Fibroblast of lung (primary cell): ENCODE data around the gene RBP4. TPM values are rescaled to one million over a fixed set of nuclear protein-coding genes. Genes with fewer than 3 reads are reported as not detected.

ENCODE experiments used
- DNase-seq, 2 donors: peaks; one replicate each; pipeline versions ENCODE4 v3.0.0 to v3.0.0-alpha.2; 2010; ENCODE audit warnings: low read depth in 2 of 2
- H2AFZ ChIP-seq: 2 replicates; pipeline ENCODE4 v1.5.1; 2012; ENCODE audit warnings: low read length, control low read depth, inconsistent platforms
- H3K27ac ChIP-seq: 2 replicates; pipeline ENCODE4 v1.5.1; 2011; ENCODE audit warnings: low read length, control low read depth; ENCODE audit not compliant: insufficient read depth
- H3K27me3 ChIP-seq: 2 replicates; pipeline ENCODE4 v1.5.1; 2011; ENCODE audit warnings: mild to moderate bottlenecking, low read length; ENCODE audit not compliant: control insufficient read depth, insufficient read depth
- H3K36me3 ChIP-seq: 2 replicates; pipeline ENCODE4 v1.5.1; 2011; ENCODE audit warnings: low read length; ENCODE audit not compliant: control insufficient read depth, insufficient read depth
- H3K4me1 ChIP-seq: 2 replicates; pipeline ENCODE4 v1.5.1; 2011; ENCODE audit warnings: low read length; ENCODE audit not compliant: control insufficient read depth, insufficient read depth; ENCODE audit errors: extremely low read depth
- H3K4me2 ChIP-seq: 2 replicates; pipeline ENCODE4 v1.5.1; 2011; ENCODE audit warnings: low read length, control low read depth; ENCODE audit not compliant: insufficient read depth; ENCODE audit errors: extremely low read depth
- H3K4me3 ChIP-seq, 4 experiments: fragments of 200-600 bp in 1 of 4; sonication (generic) in 1 of 4; replicated peaks in 1 of 4; 2 replicates each; pipeline ENCODE4 v1.5.1; 2011 to 2016; ENCODE audit warnings: low read length in 4 of 4, low read depth in 3 of 4, mild to moderate bottlenecking in 3 of 4, control low read depth in 2 of 4, inconsistent platforms in 1 of 4, mixed read lengths in 1 of 4; ENCODE audit not compliant: insufficient read depth in 1 of 4; ENCODE audit errors: control extremely low read depth in 1 of 4
- H3K79me2 ChIP-seq: 2 replicates; pipeline ENCODE4 v1.5.1; 2012; ENCODE audit warnings: mild to moderate bottlenecking, low read length, inconsistent platforms; ENCODE audit not compliant: control insufficient read depth, insufficient read depth
- H3K9ac ChIP-seq: 2 replicates; pipeline ENCODE4 v1.5.1; 2011; ENCODE audit warnings: mild to moderate bottlenecking, low read length, control low read depth; ENCODE audit not compliant: insufficient read depth
- H3K9me3 ChIP-seq: 2 replicates; pipeline ENCODE4 v1.5.1; 2012; ENCODE audit warnings: low read depth, low read length; ENCODE audit not compliant: control insufficient read depth, insufficient read depth
- H4K20me1 ChIP-seq: 2 replicates; pipeline ENCODE4 v1.5.1; 2011; ENCODE audit warnings: low read length; ENCODE audit not compliant: control insufficient read depth, insufficient read depth; ENCODE audit errors: extremely low read depth
- EZH2 ChIP-seq: IDR thresholded peaks from 2 replicates; pipeline ENCODE4 v1.5.1; 2012; ENCODE audit warnings: low read length, control low read depth, mild to moderate bottlenecking; ENCODE audit errors: missing control alignments
- polyA plus RNA-seq, 2 donors: library from polyadenylated mRNA; depleted of rRNA in 1 of 2; stranded (reverse) in 1 of 2; unstranded in 1 of 2; fragments of >200 nt; gene quantifications; 2 replicates each; pipeline ENCODE4 v1.2.1, GENCODE V29; 2011 to 2012; ENCODE audit warnings: missing spikeins in 1 of 2
- total RNA-seq: library from RNA; depleted of rRNA; stranded (reverse); fragments of >200 nt; gene quantifications from 2 replicates; pipeline ENCODE4 v1.2.1, GENCODE V29; 2014
- TF ChIP-seq, protein P1 (sequence below), 2 donors: IDR thresholded peaks in 1 of 2; conservative IDR thresholded peaks in 1 of 2; 1 replicate in 1 of 2; 2 replicates in 1 of 2; pipeline ENCODE4 v1.5.1; 2011 to 2012; ENCODE audit warnings: low read length in 2 of 2, control low read depth in 1 of 2, inconsistent platforms in 1 of 2, low read depth in 1 of 2, mild to moderate bottlenecking in 1 of 2

RBP4 gene
- total and polyA plus RNA-seq, 2 donors (not counting 1 experiment from before 2014, with no cell fraction given) = 0.28 TPM; not detected in 1

DNA sequence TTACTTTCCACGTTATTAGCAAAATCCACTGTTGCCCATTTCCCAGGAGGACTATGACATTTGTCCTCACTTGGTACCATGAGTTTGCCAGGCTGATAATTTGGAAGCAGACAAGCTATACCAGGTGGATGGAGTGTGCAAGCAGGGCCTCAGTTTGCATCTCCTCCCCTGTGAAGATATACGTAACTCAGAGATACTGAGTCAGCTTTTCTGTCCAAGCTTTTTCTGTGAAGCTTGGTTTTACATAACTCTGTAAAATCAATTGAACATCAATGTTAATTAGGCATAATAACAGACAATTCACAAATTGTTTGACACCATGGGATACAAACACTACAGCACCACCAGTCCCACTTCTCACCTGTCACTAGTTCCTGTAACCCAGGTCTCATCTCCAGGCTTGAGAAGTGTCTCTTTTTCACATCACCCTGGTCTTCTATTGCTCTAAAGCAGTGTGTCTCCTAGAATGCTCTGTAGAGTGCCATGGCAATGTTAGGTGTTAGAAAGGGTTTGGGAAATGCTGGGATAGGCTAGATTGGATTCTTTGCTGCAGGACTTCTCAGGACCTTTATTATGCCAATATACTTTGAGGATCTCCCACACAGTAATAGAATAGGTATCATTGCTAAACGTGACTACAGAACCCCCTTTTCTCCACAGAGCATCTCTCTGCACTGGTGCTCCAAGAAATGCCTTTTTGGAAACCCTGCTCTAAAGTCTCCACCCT lies 20.9 kb downstream of the RBP4 start:
- no peak for DNase-seq
- Histone ChIP-seq H3K36me3 (no peaks in the 10 kb centered on the region), H3K4me2 (no peak overlapping the region), H3K27ac (no peak overlapping the region), H3K79me2 (no peaks in the 10 kb centered on the region), H3K9me3 (no peaks in the 10 kb centered on the region), H3K9ac (no peak overlapping the region), H3K27me3 (no peaks in the 10 kb centered on the region), H3K4me3 (no peak overlapping the region), H2AFZ (no peak overlapping the region), H4K20me1 (no peaks in the 10 kb centered on the region), H3K4me1 (no peaks in the 10 kb centered on the region)
- TF ChIP-seq, protein P1, sequence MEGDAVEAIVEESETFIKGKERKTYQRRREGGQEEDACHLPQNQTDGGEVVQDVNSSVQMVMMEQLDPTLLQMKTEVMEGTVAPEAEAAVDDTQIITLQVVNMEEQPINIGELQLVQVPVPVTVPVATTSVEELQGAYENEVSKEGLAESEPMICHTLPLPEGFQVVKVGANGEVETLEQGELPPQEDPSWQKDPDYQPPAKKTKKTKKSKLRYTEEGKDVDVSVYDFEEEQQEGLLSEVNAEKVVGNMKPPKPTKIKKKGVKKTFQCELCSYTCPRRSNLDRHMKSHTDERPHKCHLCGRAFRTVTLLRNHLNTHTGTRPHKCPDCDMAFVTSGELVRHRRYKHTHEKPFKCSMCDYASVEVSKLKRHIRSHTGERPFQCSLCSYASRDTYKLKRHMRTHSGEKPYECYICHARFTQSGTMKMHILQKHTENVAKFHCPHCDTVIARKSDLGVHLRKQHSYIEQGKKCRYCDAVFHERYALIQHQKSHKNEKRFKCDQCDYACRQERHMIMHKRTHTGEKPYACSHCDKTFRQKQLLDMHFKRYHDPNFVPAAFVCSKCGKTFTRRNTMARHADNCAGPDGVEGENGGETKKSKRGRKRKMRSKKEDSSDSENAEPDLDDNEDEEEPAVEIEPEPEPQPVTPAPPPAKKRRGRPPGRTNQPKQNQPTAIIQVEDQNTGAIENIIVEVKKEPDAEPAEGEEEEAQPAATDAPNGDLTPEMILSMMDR (conservative IDR thresholded peaks at IDR 0.05 in 1 of 2, IDR thresholded peaks at IDR 0.05 in 1 of 2; ENCODE audit: low read depth in 1 of 2, low read length in 2 of 2) = no peak
- no peak for TF ChIP-seq EZH2

GRCh38 chr10:93579089-93579488 lies 21.9 kb downstream of the RBP4 start:
- Histone ChIP-seq H3K4me2 (no peak overlapping the region), H4K20me1 (no peaks in the 10 kb centered on the region), H3K9ac (no peak overlapping the region), H3K27me3 (no peaks in the 10 kb centered on the region), H3K9me3 (no peaks in the 10 kb centered on the region), H3K4me1 (no peaks in the 10 kb centered on the region), H3K79me2 (no peaks in the 10 kb centered on the region), H3K36me3 (no peaks in the 10 kb centered on the region), H3K27ac (no peak overlapping the region), H3K4me3 (no peak overlapping the region), H2AFZ (no peak overlapping the region)
- TF ChIP-seq, protein P1 (conservative IDR thresholded peaks at IDR 0.05 in 1 of 2, IDR thresholded peaks at IDR 0.05 in 1 of 2; ENCODE audit: low read depth in 1 of 2, low read length in 2 of 2) = no peak
- TF ChIP-seq EZH2 = no peak
- peak in 1 of 2 donors; percentile 43 for DNase-seq

- H3K9me3 ChIP-seq = no peaks in the 10 kb centered on the region
- no peaks in the 10 kb centered on the region for H3K79me2 ChIP-seq
- H3K4me2 ChIP-seq = no peak overlapping the region
- H3K27ac ChIP-seq = no peak overlapping the region
- no peak overlapping the region for H3K9ac ChIP-seq
- H3K36me3 ChIP-seq = no peaks in the 10 kb centered on the region
- H4K20me1 ChIP-seq = no peaks in the 10 kb centered on the region
- TF ChIP-seq, protein P1 (conservative IDR thresholded peaks at IDR 0.05 in 1 of 2, IDR thresholded peaks at IDR 0.05 in 1 of 2; ENCODE audit: low read depth in 1 of 2, low read length in 2 of 2) = no peak
- no peak for TF ChIP-seq EZH2
- no peak for DNase-seq
- peaks cover 4% of the 10 kb centered on the region for H3K27me3 ChIP-seq
- no peak overlapping the region for H3K4me3 ChIP-seq
- H3K4me1 ChIP-seq = no peaks in the 10 kb centered on the region
- H2AFZ ChIP-seq = no peak overlapping the region
Measured at GRCh38 chr10:93577565-93577964, 23.5 kb downstream of the RBP4 start.
